ENCODE measurements around the gene LCMT1.
"Not testable (repeated sequence)": the region's sequence is repeated elsewhere in the genome, so short reads cannot be mapped to it uniquely, and the experiment has no call there.

The LCMT1 gene

GRCh38 chr16:25111403-25112166, at the start of gene LCMT1:
TSS of gene LCMT1 (plus strand) at chr16:25111742. CDS start at chr16:25111884, 142 bp downstream.
- Mint-ChIP-seq H3K4me1 (peaks cover 44% of the 10 kb centered on the region), H3K27me3 (no peaks in the 10 kb centered on the region), H3K27ac (peak within 1 kb of the TSS; percentile 64), H3K4me3 (peak within 1 kb of the TSS; percentile 94), H3K9me3 (no peaks in the 10 kb centered on the region), H3K36me3 (peaks cover 14% of the 10 kb centered on the region)
- DNase-seq (ENCODE audit: low spot score in 2 of 2) = peak; percentile 72 to 89
- ATAC-seq (ENCODE audit: low read depth) = peak; percentile 87

GRCh38 chr16:25063102-25063501, 48.4 kb upstream of the LCMT1 start:
- Mint-ChIP-seq H3K27ac (peak overlapping the region; percentile 76), H3K4me1 (peaks cover 45% of the 10 kb centered on the region)

GRCh38 chr16:25063865-25064264, 47.7 kb upstream of the LCMT1 start:
- peak overlapping the region; percentile 29 for H3K4me3 Mint-ChIP-seq

More at GRCh38 chr16:25063102-25063501, 48.4 kb upstream of the LCMT1 start:
- Mint-ChIP-seq H3K36me3 (no peaks in the 10 kb centered on the region), H3K9me3 (no peaks in the 10 kb centered on the region), H3K27me3 (no peaks in the 10 kb centered on the region), H3K4me3 (peak overlapping the region; percentile 55)
- ATAC-seq (ENCODE audit: low read depth) (no peak), DNase-seq (ENCODE audit: low spot score in 2 of 2) (no peak)

GRCh38 chr16:25064281-25064680, 47.3 kb upstream of the LCMT1 start:
- H3K36me3 Mint-ChIP-seq; H3K27me3 Mint-ChIP-seq; ATAC-seq (ENCODE audit: low read depth); DNase-seq (ENCODE audit: low spot score in 2 of 2); H3K9me3 Mint-ChIP-seq: not testable (repeated sequence)
- H3K4me3 Mint-ChIP-seq = peak overlapping the region; percentile 14
- peak overlapping the region; percentile 76 for H3K27ac Mint-ChIP-seq
- peaks cover 43% of the 10 kb centered on the region for H3K4me1 Mint-ChIP-seq

More at GRCh38 chr16:25063865-25064264, 47.7 kb upstream of the LCMT1 start:
- no peaks in the 10 kb centered on the region for H3K9me3 Mint-ChIP-seq
- H3K27ac Mint-ChIP-seq = peak overlapping the region; percentile 76
- no peaks in the 10 kb centered on the region for H3K36me3 Mint-ChIP-seq
- no peaks in the 10 kb centered on the region for H3K27me3 Mint-ChIP-seq
- DNase-seq (ENCODE audit: low spot score in 2 of 2) = no peak
- no peak for ATAC-seq (ENCODE audit: low read depth)
- H3K4me1 Mint-ChIP-seq = peaks cover 43% of the 10 kb centered on the region

GRCh38 chr16:25064937-25065336, 46.6 kb upstream of the LCMT1 start:
- no peak for ATAC-seq (ENCODE audit: low read depth)
- no peak overlapping the region for H3K27ac Mint-ChIP-seq
- no peaks in the 10 kb centered on the region for H3K9me3 Mint-ChIP-seq
- H3K4me1 Mint-ChIP-seq = peaks cover 43% of the 10 kb centered on the region
- H3K27me3 Mint-ChIP-seq = no peaks in the 10 kb centered on the region
- no peak overlapping the region for H3K4me3 Mint-ChIP-seq
- no peak for DNase-seq (ENCODE audit: low spot score in 2 of 2)
- H3K36me3 Mint-ChIP-seq = no peaks in the 10 kb centered on the region

- Mint-ChIP-seq H3K27ac (peak overlapping the region; percentile 95), H3K4me1 (peaks cover 40% of the 10 kb centered on the region), H3K9me3 (no peaks in the 10 kb centered on the region), H3K36me3 (no peaks in the 10 kb centered on the region), H3K27me3 (no peaks in the 10 kb centered on the region), H3K4me3 (peak overlapping the region; percentile 91)
- ATAC-seq (ENCODE audit: low read depth) (peak; percentile 25), DNase-seq (ENCODE audit: low spot score in 2 of 2) (peak; percentile 25 to 38)
Measured at GRCh38 chr16:25065899-25066298, 45.6 kb upstream of the LCMT1 start.

- no peaks in the 10 kb centered on the region for H3K27me3 Mint-ChIP-seq
- peaks cover 37% of the 10 kb centered on the region for H3K4me1 Mint-ChIP-seq
- DNase-seq (ENCODE audit: low spot score in 2 of 2) = no peak
- H3K27ac Mint-ChIP-seq = peak overlapping the region; percentile 95
- H3K4me3 Mint-ChIP-seq = peak overlapping the region; percentile 91
- H3K36me3 Mint-ChIP-seq = no peaks in the 10 kb centered on the region
- no peaks in the 10 kb centered on the region for H3K9me3 Mint-ChIP-seq
- peak; percentile 11 for ATAC-seq (ENCODE audit: low read depth)
Measured at GRCh38 chr16:25066426-25066746, 45.2 kb upstream of the LCMT1 start.

GRCh38 chr16:25066747-25067631, 44.6 kb upstream of the LCMT1 start:
- H3K9me3 Mint-ChIP-seq = no peaks in the 10 kb centered on the region
- peak overlapping the region; percentile 91 for H3K4me3 Mint-ChIP-seq
- H3K36me3 Mint-ChIP-seq = no peaks in the 10 kb centered on the region
- H3K27me3 Mint-ChIP-seq = no peaks in the 10 kb centered on the region
- peak overlapping the region; percentile 95 for H3K27ac Mint-ChIP-seq
- DNase-seq (ENCODE audit: low spot score in 2 of 2) (peak; percentile 66 to 76), ATAC-seq (ENCODE audit: low read depth) (peak; percentile 92)
- peaks cover 33% of the 10 kb centered on the region for H3K4me1 Mint-ChIP-seq

GRCh38 chr16:25073854-25074253, 37.7 kb upstream of the LCMT1 start:
- Mint-ChIP-seq H3K36me3 (no peaks in the 10 kb centered on the region), H3K9me3 (no peaks in the 10 kb centered on the region), H3K27ac (peak overlapping the region; percentile 52), H3K4me3 (peak overlapping the region; percentile 12), H3K27me3 (no peaks in the 10 kb centered on the region), H3K4me1 (peaks cover 22% of the 10 kb centered on the region)
- peak in 1 of 2 donors; percentile 28 for DNase-seq (ENCODE audit: low spot score in 2 of 2)
- ATAC-seq (ENCODE audit: low read depth) = peak; percentile 97

GRCh38 chr16:25078386-25078978, 33.1 kb upstream of the LCMT1 start:
- Mint-ChIP-seq H3K9me3 (no peaks in the 10 kb centered on the region), H3K4me3 (no peak overlapping the region), H3K4me1 (peaks cover 17% of the 10 kb centered on the region), H3K27me3 (no peaks in the 10 kb centered on the region), H3K27ac (no peak overlapping the region), H3K36me3 (no peaks in the 10 kb centered on the region)
- DNase-seq (ENCODE audit: low spot score in 2 of 2) (no peak), ATAC-seq (ENCODE audit: low read depth) (no peak)

- Mint-ChIP-seq H3K4me3 (no peak overlapping the region), H3K27ac (no peak overlapping the region), H3K4me1 (peaks cover 6% of the 10 kb centered on the region), H3K27me3 (no peaks in the 10 kb centered on the region), H3K9me3 (no peaks in the 10 kb centered on the region), H3K36me3 (no peaks in the 10 kb centered on the region)
- DNase-seq (ENCODE audit: low spot score in 2 of 2) = no peak
- no peak for ATAC-seq (ENCODE audit: low read depth)
Measured at GRCh38 chr16:25079637-25080378, 31.7 kb upstream of the LCMT1 start.

- Mint-ChIP-seq H3K4me3 (no peak overlapping the region), H3K36me3 (no peaks in the 10 kb centered on the region), H3K27ac (no peak overlapping the region), H3K27me3 (no peaks in the 10 kb centered on the region), H3K9me3 (no peaks in the 10 kb centered on the region), H3K4me1 (peaks cover 6% of the 10 kb centered on the region)
- no peak for ATAC-seq (ENCODE audit: low read depth)
- DNase-seq (ENCODE audit: low spot score in 2 of 2) = no peak
Measured at GRCh38 chr16:25080420-25081131, 31.0 kb upstream of the LCMT1 start.

GRCh38 chr16:25081702-25082101, 29.8 kb upstream of the LCMT1 start:
- no peak overlapping the region for H3K27ac Mint-ChIP-seq
- DNase-seq (ENCODE audit: low spot score in 2 of 2) = no peak
- no peak for ATAC-seq (ENCODE audit: low read depth)
- H3K36me3 Mint-ChIP-seq = no peaks in the 10 kb centered on the region
- H3K4me1 Mint-ChIP-seq = peaks cover 6% of the 10 kb centered on the region
- no peaks in the 10 kb centered on the region for H3K27me3 Mint-ChIP-seq
- no peak overlapping the region for H3K4me3 Mint-ChIP-seq
- no peaks in the 10 kb centered on the region for H3K9me3 Mint-ChIP-seq

All from memory B cell (primary cell).